H1 (cell line): ENCODE results near the gene SEC62. TPM values are rescaled to one million over a fixed set of nuclear protein-coding genes. Genes with fewer than 3 reads are reported as not detected.

Source experiments
- CTCF ChIA-PET: fragments of 300-600 bp; sonication (Branson Sonifier 250); formaldehyde crosslinking; loops from one replicate; lab custom pipeline; 2021; ENCODE audit not compliant: partially characterized antibody; lab: Charles Lee
- POLR2A ChIA-PET: fragments of 300-600 bp; sonication (Branson Sonifier 250); formaldehyde crosslinking; loops from one replicate; lab custom pipeline; 2021; ENCODE audit warnings: inconsistent platforms; ENCODE audit not compliant: partially characterized antibody; lab: Charles Lee
- DNase-seq, 2 experiments: peaks; one replicate each; pipeline versions ENCODE4 v3.0.0 to v3.0.0-alpha.2; 2010 to 2022; ENCODE audit warnings: low spot score in 2 of 2, low read depth in 1 of 2, mixed read lengths in 1 of 2
- FAIRE-seq: peaks from 2 replicates; lab custom pipeline; 2011; peaks lifted over from hg19 to GRCh38; lab: Jason Lieb, UNC
- H2AFZ ChIP-seq: 2 replicates; pipeline ENCODE4 v1.8.1; 2012; ENCODE audit warnings: low read length, inconsistent platforms
- H2AK5ac ChIP-seq: 2 replicates; pipeline ENCODE4 v1.6.1; 2013; ENCODE audit warnings: low read depth, low read length
- H2BK120ac ChIP-seq: replicated peaks from 2 replicates; pipeline ENCODE3; 2013; ENCODE audit warnings: low read depth, low read length, inconsistent platforms
- H2BK12ac ChIP-seq: 2 replicates; pipeline ENCODE4 v1.6.1; 2013; ENCODE audit warnings: low read depth, low read length
- H2BK15ac ChIP-seq: 2 replicates; pipeline ENCODE4 v1.6.1; 2013; ENCODE audit warnings: low read length
- H2BK20ac ChIP-seq: 2 replicates; pipeline ENCODE4 v1.6.1; 2013; ENCODE audit warnings: low read length
- H2BK5ac ChIP-seq: 2 replicates; pipeline ENCODE4 v1.6.1; 2013; ENCODE audit warnings: low read depth, low read length
- H3K14ac ChIP-seq: 2 replicates; pipeline ENCODE4 v1.6.1; 2013; ENCODE audit warnings: inconsistent platforms; ENCODE audit not compliant: insufficient read length
- H3K18ac ChIP-seq: 2 replicates; pipeline ENCODE4 v1.6.1; 2013; ENCODE audit warnings: low read length; ENCODE audit errors: extremely low read depth
- H3K23ac ChIP-seq: 2 replicates; pipeline ENCODE4 v1.6.1; 2013; ENCODE audit warnings: inconsistent platforms; ENCODE audit not compliant: insufficient read length
- H3K23me2 ChIP-seq: 2 replicates; pipeline ENCODE4 v1.6.1; 2013; ENCODE audit warnings: low read depth, low read length
- H3K27ac ChIP-seq: 2 replicates; pipeline ENCODE4 v1.6.1; 2011; ENCODE audit warnings: low read depth, low read length, inconsistent platforms
- H3K27me3 ChIP-seq, 4 experiments: replicated peaks in 1 of 4; 1 replicate in 1 of 4; 2 replicates in 3 of 4; pipeline versions ENCODE4 v1.6.1 to v1.8.1; 2011 to 2013; ENCODE audit warnings: low read length in 3 of 4, mild to moderate bottlenecking in 3 of 4, inconsistent platforms in 2 of 4, mixed read lengths in 2 of 4, moderate library complexity in 1 of 4; ENCODE audit not compliant: control insufficient read depth in 3 of 4, insufficient read depth in 3 of 4; ENCODE audit errors: extremely low read depth in 1 of 4
- H3K36me3 ChIP-seq, 4 experiments: 2 replicates each; pipeline versions ENCODE4 v1.6.1 to v1.8.1; 2011 to 2013; ENCODE audit warnings: mild to moderate bottlenecking in 4 of 4, low read length in 3 of 4, moderate library complexity in 2 of 4, control low read depth in 1 of 4, inconsistent platforms in 1 of 4; ENCODE audit not compliant: insufficient read depth in 4 of 4, control insufficient read depth in 2 of 4
- H3K4ac ChIP-seq: replicated peaks from 2 replicates; pipeline ENCODE3; 2013; ENCODE audit warnings: low read length, low read depth, mixed read lengths, inconsistent platforms; ENCODE audit not compliant: insufficient read length
- H3K4me1 ChIP-seq, 4 experiments: replicated peaks in 1 of 4; 1 replicate in 1 of 4; 2 replicates in 3 of 4; pipeline versions ENCODE4 v1.6.1 to v1.8.1; 2011 to 2013; ENCODE audit warnings: low read length in 3 of 4, inconsistent platforms in 2 of 4, mixed read lengths in 1 of 4; ENCODE audit not compliant: insufficient read depth in 4 of 4, control insufficient read depth in 3 of 4
- H3K4me2 ChIP-seq, 2 experiments: 2 replicates each; pipeline versions ENCODE4 v1.6.1 to v1.8.1; 2011 to 2013; ENCODE audit warnings: low read depth in 2 of 2, low read length in 2 of 2, control low read depth in 1 of 2, inconsistent platforms in 1 of 2, mild to moderate bottlenecking in 1 of 2; ENCODE audit not compliant: insufficient read depth in 1 of 2
- H3K4me3 ChIP-seq, 4 experiments: fragments of 200-600, 300-600 bp in 1 of 4; sonication (generic), shearing (Covaris generic), sonication (Bioruptor Twin) in 1 of 4; 2 replicates each; pipeline versions ENCODE4 v1.5.1 to v1.8.1; 2011 to 2016; ENCODE audit warnings: low read length in 4 of 4, low read depth in 3 of 4, control low read depth in 2 of 4, inconsistent platforms in 2 of 4, mild to moderate bottlenecking in 2 of 4, mixed read lengths in 1 of 4, moderate library complexity in 1 of 4; ENCODE audit not compliant: insufficient read depth in 2 of 4; ENCODE audit errors: extremely low read depth in 1 of 4
- H3K56ac ChIP-seq: replicated peaks from 2 replicates; pipeline ENCODE3; 2013; ENCODE audit warnings: low read depth, mild to moderate bottlenecking, mixed read lengths, low read length, inconsistent platforms; ENCODE audit not compliant: insufficient read length
- H3K79me1 ChIP-seq: 2 replicates; pipeline ENCODE4 v1.6.1; 2013; ENCODE audit warnings: low read depth, low read length, control low read depth
- H3K79me2 ChIP-seq, 2 experiments: 2 replicates each; pipeline versions ENCODE4 v1.6.1 to v1.8.1; 2012 to 2013; ENCODE audit warnings: low read length in 2 of 2, mild to moderate bottlenecking in 2 of 2, inconsistent platforms in 1 of 2; ENCODE audit not compliant: insufficient read depth in 2 of 2, control insufficient read depth in 1 of 2
- H3K9ac ChIP-seq, 4 experiments: replicated peaks in 1 of 4; 1 replicate in 1 of 4; 2 replicates in 3 of 4; pipeline versions ENCODE4 v1.6.1 to v1.8.1; 2011 to 2013; ENCODE audit warnings: low read depth in 3 of 4, low read length in 3 of 4, control low read depth in 2 of 4, mild to moderate bottlenecking in 2 of 4, moderate library complexity in 2 of 4, inconsistent platforms in 1 of 4; ENCODE audit errors: extremely low read depth in 1 of 4
- H3K9me3 ChIP-seq, 2 experiments: 2 replicates each; pipeline versions ENCODE4 v1.6.1 to v1.8.1; 2012 to 2013; ENCODE audit warnings: mild to moderate bottlenecking in 2 of 2, moderate library complexity in 2 of 2, control low read depth in 1 of 2, inconsistent platforms in 1 of 2, low read depth in 1 of 2, low read length in 1 of 2, mixed read lengths in 1 of 2; ENCODE audit not compliant: insufficient read depth in 2 of 2
- H4K20me1 ChIP-seq, 2 experiments: replicated peaks in 1 of 2; 2 replicates each; pipeline versions ENCODE3 to v1.8.1; 2011 to 2013; ENCODE audit warnings: inconsistent platforms in 2 of 2, low read length in 2 of 2, mild to moderate bottlenecking in 1 of 2; ENCODE audit not compliant: insufficient read depth in 2 of 2, control insufficient read depth in 1 of 2
- H4K5ac ChIP-seq: 2 replicates; pipeline ENCODE4 v1.6.1; 2013; ENCODE audit warnings: low read length, low read depth, mixed read lengths, inconsistent platforms; ENCODE audit not compliant: insufficient read length
- H4K8ac ChIP-seq: 2 replicates; pipeline ENCODE4 v1.8.0; 2013; ENCODE audit warnings: mild to moderate bottlenecking, moderate library complexity, low read length, inconsistent platforms; ENCODE audit not compliant: insufficient read depth; ENCODE audit errors: extremely low read depth
- H4K91ac ChIP-seq: replicated peaks from 2 replicates; pipeline ENCODE3; 2013; ENCODE audit warnings: low read length, mixed read lengths, inconsistent platforms; ENCODE audit not compliant: insufficient read length
- ATF2 ChIP-seq: IDR thresholded peaks from 2 replicates; pipeline ENCODE4 v1.6.1; 2012; ENCODE audit warnings: low read length, inconsistent platforms
- E2F6 ChIP-seq: IDR thresholded peaks from 2 replicates; pipeline ENCODE4 v1.6.1; 2012; ENCODE audit warnings: inconsistent platforms
- HDAC2 ChIP-seq, 2 experiments: fragments of 300-600 bp in 1 of 2; sonication (generic) in 1 of 2; IDR thresholded peaks; 2 replicates each; pipeline ENCODE4 v1.6.1; 2011 to 2012; ENCODE audit warnings: low read depth in 2 of 2, low read length in 2 of 2, mild to moderate bottlenecking in 2 of 2, moderate library complexity in 2 of 2, borderline replicate concordance in 1 of 2, inconsistent platforms in 1 of 2
- HDAC6 ChIP-seq: IDR thresholded peaks from one replicate; pipeline ENCODE4 v1.7.1; 2012; ENCODE audit warnings: low read depth, mild to moderate bottlenecking, inconsistent platforms, low read length, moderate library complexity
- KDM5A ChIP-seq: fragments of 200-600 bp; IDR thresholded peaks from 2 replicates; pipeline ENCODE4 v1.7.1; 2012; ENCODE audit warnings: mild to moderate bottlenecking, low read length, inconsistent platforms, mixed read lengths
- RXRA ChIP-seq: IDR thresholded peaks from 2 replicates; pipeline ENCODE4 v1.6.1; 2011; ENCODE audit warnings: low read depth, mild to moderate bottlenecking, low read length, moderate library complexity; ENCODE audit not compliant: insufficient read depth
- SP1 ChIP-seq: IDR thresholded peaks from 2 replicates; pipeline ENCODE4 v1.6.1; 2011; ENCODE audit warnings: low read depth, low read length
- ZNF274 ChIP-seq: IDR thresholded peaks from 2 replicates; pipeline ENCODE4 v1.7.0; 2012; ENCODE audit warnings: low read length, borderline replicate concordance; ENCODE audit errors: extremely low read depth
- WGBS, 2 experiments: shearing (Covaris generic) in 1 of 2; methylation state at CpG; one replicate each; pipeline versions ENCODE4 v1.1.6 to v1.1.7; 2013 to 2015; ENCODE audit warnings: low lambda C conversion rate in 2 of 2, mixed read lengths in 2 of 2, inconsistent platforms in 1 of 2, low coverage in 1 of 2, missing lambda C conversion rate in 1 of 2; ENCODE audit not compliant: insufficient replicate concordance in 2 of 2, insufficient coverage in 1 of 2, insufficient read length in 1 of 2; ENCODE audit errors: extremely low coverage in 1 of 2, missing lambda C conversion rate in 1 of 2; 5-methylcytosine and 5-hydroxymethylcytosine counted together
- polyA plus RNA-seq, 7 experiments: library from polyadenylated mRNA; depleted of rRNA in 3 of 7; stranded (reverse) in 5 of 7; unstranded in 2 of 7; fragments of >200 nt in 5 of 7; fragments of 200-250 nt in 2 of 7; gene quantifications; 1 replicate in 5 of 7; 2 replicates in 1 of 7; 4 replicates in 1 of 7; pipeline versions ENCODE4 v1.2.1 to v1.2.3, GENCODE V29; 2011 to 2013; ENCODE audit warnings: missing spikeins in 2 of 7, mixed read lengths in 2 of 7
- total RNA-seq: library from RNA; stranded (reverse); fragmentation: NEBNext Ultra II Directional; extraction: Animal tissue kit (Norgen Biotek cat#: 25700); gene quantifications from 2 replicates; pipeline ENCODE4 v1.2.1, GENCODE V29; 2021

Gene SEC62
- total and polyA plus RNA-seq, 2 of the 8 experiments (the other 6 are each of a cell fraction or from before 2014, with no cell fraction given): 67.8 to 113 TPM

GRCh38 chr3:169954142-169954756 is 12.4 kb upstream of the SEC62 start:
- no peaks in the 10 kb centered on the region for H3K79me2 ChIP-seq
- WGBS, 2 experiments: 93% methylated on average over 6 of the region's 6 CpGs; no CpG with 5 or more reads in 1 of the 2 experiments
- no peaks in the 10 kb centered on the region for H3K79me1 ChIP-seq
- H3K9me3 ChIP-seq: no peaks in the 10 kb centered on the region
- H3K14ac ChIP-seq: no peak overlapping the region
- H3K9ac ChIP-seq: no peak overlapping the region
- H3K36me3 ChIP-seq: no peaks in the 10 kb centered on the region
- no peak overlapping the region for H3K18ac ChIP-seq
- H3K56ac ChIP-seq: no peak overlapping the region
- no peaks in the 10 kb centered on the region for H3K4me1 ChIP-seq
- H2BK120ac ChIP-seq: no peak overlapping the region
- no peak overlapping the region for H2BK15ac ChIP-seq
- DNase-seq: no peak
- FAIRE-seq: no peak
- no peaks in the 10 kb centered on the region for H3K27me3 ChIP-seq
- no peak overlapping the region for H2AFZ ChIP-seq
- ChIA-PET POLR2A (interaction anchor here (1.9 kb wide), 1 partner anchor 13 kb away, joined by 6 read pairs; the partner anchor contains the start of gene SEC62), CTCF (interaction anchor here (1.3 kb wide), 1 partner anchor 125 kb away, joined by 3 read pairs; no protein-coding TSS in a partner anchor)
- H3K23ac ChIP-seq: no peak overlapping the region
- no peaks in the 10 kb centered on the region for H4K20me1 ChIP-seq
- H3K23me2 ChIP-seq: no peaks in the 10 kb centered on the region
- no peak overlapping the region for H3K4me3 ChIP-seq
- H2AK5ac ChIP-seq: no peak overlapping the region
- H3K4ac ChIP-seq: no peak overlapping the region
- no peak overlapping the region for H3K27ac ChIP-seq
- no peak overlapping the region for H3K4me2 ChIP-seq
- no peak overlapping the region for H4K8ac ChIP-seq
- no peak overlapping the region for H4K91ac ChIP-seq
- no peak overlapping the region for H4K5ac ChIP-seq
- no peak overlapping the region for H2BK5ac ChIP-seq
- no peak overlapping the region for H2BK20ac ChIP-seq
- H2BK12ac ChIP-seq: no peak overlapping the region
- TF ChIP-seq HDAC2 (IDR thresholded peaks at IDR 0.05; ENCODE audit: borderline replicate concordance in 1 of 2, low read depth in 2 of 2, low read length in 2 of 2): no peak
- TF ChIP-seq RXRA: no peak
- no peak for TF ChIP-seq E2F6
- no peak for TF ChIP-seq SP1
- no peak for TF ChIP-seq KDM5A
- no peak for TF ChIP-seq ZNF274
- no peak for TF ChIP-seq ATF2
- no peak for TF ChIP-seq HDAC6
